VCaP (cell line): ENCODE measurements around the gene NFATC1.

Experiments used
- H3K27ac ChIP-seq: fragments of 450-650 bp; 2 replicates; pipeline ENCODE4 v1.5.1; 2017
- TF ChIP-seq, protein P1 (sequence below): fragments of 450-650 bp; conservative IDR thresholded peaks from 2 replicates; pipeline ENCODE4 v1.5.1; 2017; ENCODE audit warnings: mild to moderate bottlenecking, moderate library complexity

Gene NFATC1

GRCh38 chr18:79382681-79383387 lies 12.9 kb upstream of the NFATC1 start:
- no peak overlapping the region for H3K27ac ChIP-seq
- TF ChIP-seq, protein P1, sequence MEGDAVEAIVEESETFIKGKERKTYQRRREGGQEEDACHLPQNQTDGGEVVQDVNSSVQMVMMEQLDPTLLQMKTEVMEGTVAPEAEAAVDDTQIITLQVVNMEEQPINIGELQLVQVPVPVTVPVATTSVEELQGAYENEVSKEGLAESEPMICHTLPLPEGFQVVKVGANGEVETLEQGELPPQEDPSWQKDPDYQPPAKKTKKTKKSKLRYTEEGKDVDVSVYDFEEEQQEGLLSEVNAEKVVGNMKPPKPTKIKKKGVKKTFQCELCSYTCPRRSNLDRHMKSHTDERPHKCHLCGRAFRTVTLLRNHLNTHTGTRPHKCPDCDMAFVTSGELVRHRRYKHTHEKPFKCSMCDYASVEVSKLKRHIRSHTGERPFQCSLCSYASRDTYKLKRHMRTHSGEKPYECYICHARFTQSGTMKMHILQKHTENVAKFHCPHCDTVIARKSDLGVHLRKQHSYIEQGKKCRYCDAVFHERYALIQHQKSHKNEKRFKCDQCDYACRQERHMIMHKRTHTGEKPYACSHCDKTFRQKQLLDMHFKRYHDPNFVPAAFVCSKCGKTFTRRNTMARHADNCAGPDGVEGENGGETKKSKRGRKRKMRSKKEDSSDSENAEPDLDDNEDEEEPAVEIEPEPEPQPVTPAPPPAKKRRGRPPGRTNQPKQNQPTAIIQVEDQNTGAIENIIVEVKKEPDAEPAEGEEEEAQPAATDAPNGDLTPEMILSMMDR: no peak

GRCh38 chr18:79383388-79384056 lies 12.2 kb upstream of the NFATC1 start:
- TF ChIP-seq, protein P1: no peak

DNA sequence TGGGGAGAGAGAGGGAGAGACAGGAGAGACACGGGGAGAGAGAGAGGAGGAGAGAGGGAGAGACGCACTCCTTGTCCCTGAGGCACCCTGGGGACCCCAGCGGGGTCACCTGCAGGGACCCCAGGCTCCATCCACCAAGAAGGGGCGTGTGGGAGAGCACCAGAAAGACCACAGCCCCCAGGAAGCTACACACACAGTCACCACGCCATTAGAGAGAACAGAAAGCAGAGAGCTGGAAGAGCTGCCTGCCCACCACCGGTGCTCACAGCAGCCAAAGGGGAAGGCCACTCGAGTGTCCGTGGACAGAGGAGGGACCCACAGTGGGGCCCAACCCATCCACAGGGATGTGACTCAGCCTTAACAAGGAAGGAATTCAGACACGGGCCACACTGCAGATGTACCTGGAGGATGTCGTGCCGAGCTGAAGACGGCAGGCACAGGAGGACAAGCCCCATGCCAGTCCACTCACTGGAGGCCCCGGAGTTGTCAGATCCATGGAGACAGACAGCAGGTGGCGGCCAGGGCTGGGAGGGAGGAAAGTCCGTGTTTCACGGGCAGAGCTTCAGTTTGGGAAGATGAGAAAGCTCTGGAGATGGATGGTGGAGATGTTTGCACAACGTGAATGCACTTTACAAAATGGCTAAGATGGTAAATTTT lies 11.5 kb upstream of the NFATC1 start:
- TF ChIP-seq, protein P1: peak; percentile 48
- H3K27ac ChIP-seq: no peak overlapping the region

More at GRCh38 chr18:79383388-79384056, 12.2 kb upstream of the NFATC1 start:
- H3K27ac ChIP-seq: no peak overlapping the region

GRCh38 chr18:79384834-79385233 lies 10.9 kb upstream of the NFATC1 start:
- TF ChIP-seq, protein P1: no peak; the same call in 1 of the 2 replicates
- H3K27ac ChIP-seq: no peak overlapping the region

GRCh38 chr18:79385326-79385707 lies 10.4 kb upstream of the NFATC1 start:
- TF ChIP-seq, protein P1: no peak
- H3K27ac ChIP-seq: no peak overlapping the region

DNA sequence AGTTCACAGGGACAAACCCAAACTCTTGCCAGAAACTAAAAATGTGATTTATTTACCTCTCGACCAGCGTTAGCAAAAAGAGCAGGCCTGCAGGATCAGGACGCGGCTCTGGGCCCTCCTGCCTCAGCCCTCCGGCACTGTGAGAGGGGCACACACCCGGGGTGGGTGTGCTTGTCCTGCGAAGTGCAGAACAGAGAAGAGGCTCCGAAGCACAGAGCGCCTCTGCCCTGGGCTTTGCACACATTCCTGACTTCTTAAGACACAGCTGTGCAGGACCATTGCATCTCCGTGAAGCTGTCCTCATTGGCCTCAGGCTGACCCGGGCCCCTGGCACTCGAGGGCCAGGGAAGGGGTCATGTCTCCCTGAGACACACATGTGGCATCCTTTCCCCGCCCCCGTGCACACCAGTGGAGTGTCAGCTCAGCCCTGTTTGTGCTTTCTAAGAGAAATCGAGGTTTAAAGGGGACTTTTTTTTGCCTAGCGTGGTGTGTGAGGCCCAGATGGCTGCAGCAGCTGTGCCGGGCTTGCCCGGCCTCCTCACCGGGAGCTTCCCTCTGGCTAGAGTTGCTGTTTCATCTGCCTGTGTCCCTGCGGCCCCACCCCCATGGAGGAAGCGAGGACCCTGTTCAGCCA lies 9.9 kb upstream of the NFATC1 start:
- TF ChIP-seq, protein P1: no peak
- H3K27ac ChIP-seq: no peak overlapping the region

DNA sequence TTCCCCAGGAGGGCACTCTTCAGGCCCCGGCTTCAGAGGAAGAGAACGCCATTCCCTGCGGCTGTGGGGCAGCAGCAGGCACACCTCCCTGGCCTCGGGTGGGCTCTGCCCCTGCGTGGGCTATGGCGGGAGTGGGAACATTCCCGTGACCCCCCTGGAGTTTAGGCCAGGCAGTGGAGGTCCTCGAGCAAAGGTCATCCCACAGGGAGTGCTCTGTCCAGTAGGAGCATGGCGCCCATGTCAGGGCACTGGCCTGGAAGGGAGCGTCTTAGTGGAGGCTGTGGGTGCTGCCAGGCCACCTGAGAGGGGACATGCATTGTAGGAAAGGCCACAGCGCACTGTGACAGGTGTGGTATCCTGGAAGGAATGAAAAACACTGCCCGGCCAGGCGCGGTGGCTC lies 9.2 kb upstream of the NFATC1 start:
- TF ChIP-seq, protein P1: no peak
- H3K27ac ChIP-seq: no peak overlapping the region
